HEK293 (cell line): Measurements from ENCODE around the gene DCPS.

Source experiments
- CTCF ChIA-PET: fragments of 350-600 bp; formaldehyde crosslinking; extraction: SDS; loops from one replicate; lab custom pipeline; 2021; ENCODE audit warnings: antibody characterized with exemption; lab: Yijun Ruan, JAX
- POLR2A ChIA-PET: fragments of 300-600 bp; formaldehyde crosslinking; extraction: SDS; loops from one replicate; lab custom pipeline; 2020; ENCODE audit warnings: antibody characterized with exemption, inconsistent platforms; lab: Yijun Ruan, JAX
- H3K27ac ChIP-seq: fragments of 200-500 bp; sonication (Bioruptor generic); 2 replicates; pipeline ENCODE4 v1.5.1; 2014; ENCODE audit warnings: low read depth, low read length, control low read depth, inconsistent platforms; ENCODE audit errors: extremely low read depth
- H3K36me3 ChIP-seq, 2 experiments: fragments of 200-500 bp in 1 of 2; sonication (Bioruptor generic) in 1 of 2; 1 replicate in 1 of 2; 2 replicates in 1 of 2; pipeline ENCODE4 v1.5.1; 2014 to 2017; ENCODE audit warnings: inconsistent platforms in 2 of 2, low read length in 2 of 2; ENCODE audit not compliant: control insufficient read depth in 2 of 2, insufficient read depth in 1 of 2
- H3K4me1 ChIP-seq: fragments of 200-500 bp; sonication (Bioruptor generic); 2 replicates; pipeline ENCODE4 v1.5.1; 2014; ENCODE audit warnings: mild to moderate bottlenecking, low read length, inconsistent platforms; ENCODE audit not compliant: control insufficient read depth, insufficient read depth
- H3K4me3 ChIP-seq: 2 replicates; pipeline ENCODE4 v1.5.1; 2011; ENCODE audit warnings: low read depth, mild to moderate bottlenecking, control low read depth, low read length, moderate library complexity
- H3K9me3 ChIP-seq: fragments of 200-500 bp; sonication (Bioruptor generic); 2 replicates; pipeline ENCODE4 v1.5.1; 2014; ENCODE audit warnings: low read depth, low read length, inconsistent platforms; ENCODE audit not compliant: control insufficient read depth, insufficient read depth
- BCL11A ChIP-seq: fragments of 450-650 bp; formaldehyde crosslinking; IDR thresholded peaks from 2 replicates; pipeline ENCODE4 v1.5.1; 2016; ENCODE audit warnings: low read depth, missing biosample characterization, missing genetic modification characterization
- ZIC2 ChIP-seq: fragments of 450-650 bp; formaldehyde crosslinking; IDR thresholded peaks from 2 replicates; pipeline ENCODE4 v1.5.1; 2016; ENCODE audit warnings: missing biosample characterization, missing genetic modification characterization
- ZNF114 ChIP-seq: fragments of 450-650 bp; formaldehyde crosslinking; IDR thresholded peaks from 2 replicates; pipeline ENCODE4 v1.5.0; 2017; ENCODE audit warnings: missing biosample characterization, missing genetic modification characterization
- ZNF175 ChIP-seq: fragments of 450-650 bp; formaldehyde crosslinking; IDR thresholded peaks from 2 replicates; pipeline ENCODE4 v1.5.1; 2016; ENCODE audit warnings: missing biosample characterization, missing genetic modification characterization
- ZNF221 ChIP-seq: fragments of 450-650 bp; formaldehyde crosslinking; IDR thresholded peaks from 2 replicates; pipeline ENCODE4 v1.5.1; 2017; ENCODE audit warnings: missing biosample characterization, missing genetic modification characterization, borderline replicate concordance
- ZNF404 ChIP-seq: fragments of 450-650 bp; formaldehyde crosslinking; IDR thresholded peaks from 2 replicates; pipeline ENCODE4 v1.5.1; 2017; ENCODE audit warnings: missing biosample characterization, missing genetic modification characterization
- ZNF433 ChIP-seq: fragments of 450-650 bp; formaldehyde crosslinking; IDR thresholded peaks from 2 replicates; pipeline ENCODE4 v1.5.1; 2016; ENCODE audit warnings: missing biosample characterization, missing genetic modification characterization, low read depth
- ZNF473 ChIP-seq: fragments of 450-650 bp; formaldehyde crosslinking; IDR thresholded peaks from 2 replicates; pipeline ENCODE4 v1.5.1; 2017; ENCODE audit warnings: missing biosample characterization, missing genetic modification characterization
- ZNF501 ChIP-seq: fragments of 450-650 bp; formaldehyde crosslinking; IDR thresholded peaks from 2 replicates; pipeline ENCODE4 v1.5.1; 2016; ENCODE audit warnings: missing biosample characterization, missing genetic modification characterization
- ZNF621 ChIP-seq: fragments of 450-650 bp; formaldehyde crosslinking; IDR thresholded peaks from 2 replicates; pipeline ENCODE4 v1.5.1; 2017; ENCODE audit warnings: missing biosample characterization, missing genetic modification characterization
- ZNF624 ChIP-seq: fragments of 450-650 bp; formaldehyde crosslinking; IDR thresholded peaks from 2 replicates; pipeline ENCODE4 v1.5.1; 2017; ENCODE audit warnings: missing biosample characterization, missing genetic modification characterization
- ZNF707 ChIP-seq: fragments of 450-650 bp; formaldehyde crosslinking; IDR thresholded peaks from 2 replicates; pipeline ENCODE4 v1.5.1; 2016; ENCODE audit warnings: missing biosample characterization, missing genetic modification characterization
- TF ChIP-seq, protein P1 (sequence below): fragments of 450-650 bp; formaldehyde crosslinking; IDR thresholded peaks from 2 replicates; pipeline ENCODE4 v1.5.1; 2016; ENCODE audit warnings: missing biosample characterization, missing genetic modification characterization
- TF ChIP-seq, protein P2 (sequence below): fragments of 450-650 bp; formaldehyde crosslinking; IDR thresholded peaks from 2 replicates; pipeline ENCODE4 v1.5.1; 2016; ENCODE audit warnings: missing biosample characterization, missing genetic modification characterization
- TF ChIP-seq, protein P3 (sequence below): fragments of 450-650 bp; formaldehyde crosslinking; IDR thresholded peaks from 2 replicates; pipeline ENCODE4 v1.5.1; 2016; ENCODE audit warnings: missing biosample characterization, missing genetic modification characterization
- TF ChIP-seq, protein P4 (sequence below): IDR thresholded peaks from 2 replicates; pipeline ENCODE4 v1.6.1; 2011; ENCODE audit warnings: mild to moderate bottlenecking, low read depth, low read length, borderline replicate concordance
- TF ChIP-seq, protein P5 (sequence below): fragments of 450-650 bp; formaldehyde crosslinking; IDR thresholded peaks from 2 replicates; pipeline ENCODE4 v1.5.1; 2016; ENCODE audit warnings: missing biosample characterization, missing genetic modification characterization
- TF ChIP-seq, protein P6 (sequence below): fragments of 450-650 bp; formaldehyde crosslinking; IDR thresholded peaks from 2 replicates; pipeline ENCODE4 v1.5.1; 2016; ENCODE audit warnings: missing biosample characterization, missing genetic modification characterization, low read depth

DCPS gene

DNA sequence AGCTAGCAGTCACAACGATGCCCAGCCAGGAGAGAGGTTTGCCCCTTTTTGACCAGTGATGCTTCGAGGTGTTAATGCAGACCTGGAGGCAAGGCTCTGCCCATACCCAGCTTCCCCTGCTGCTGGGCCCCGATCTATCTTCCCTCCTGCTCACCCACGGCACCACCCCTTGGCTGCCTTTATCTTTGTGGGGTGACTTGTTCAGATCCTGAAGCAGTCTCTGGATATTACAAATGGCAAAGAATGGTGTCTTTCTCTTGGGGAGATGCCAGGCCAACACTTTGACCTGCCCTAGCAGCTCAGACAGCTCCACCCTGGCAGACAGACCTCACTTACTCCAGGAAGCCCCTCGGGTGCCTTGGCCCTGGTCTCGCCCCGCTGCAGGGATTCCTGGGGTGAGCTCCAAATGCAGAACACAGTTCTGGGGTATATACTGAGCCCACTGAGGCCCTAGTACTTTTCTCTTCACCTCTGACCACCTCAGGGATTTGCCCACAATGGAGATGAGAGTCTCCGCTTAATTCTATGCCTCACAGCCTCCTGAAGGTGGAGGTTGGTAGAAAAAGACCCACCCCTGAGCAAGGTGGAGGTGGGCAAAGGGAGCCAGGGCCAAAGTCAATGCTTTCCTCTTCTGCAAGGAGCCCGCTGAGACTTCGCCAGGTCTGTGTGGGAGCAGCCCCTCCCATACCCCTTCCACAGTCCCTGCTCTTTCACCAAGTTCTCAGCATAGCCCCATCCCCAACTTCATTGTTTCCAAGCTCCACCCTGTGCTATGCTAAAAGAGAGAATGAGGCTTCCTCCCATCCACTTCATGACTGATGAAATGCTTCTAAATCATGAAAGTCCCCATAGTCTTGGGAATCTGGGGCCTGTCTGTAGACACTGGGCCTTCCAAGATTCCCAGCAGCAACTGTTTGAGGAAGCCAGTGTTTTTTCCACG, 40.6 kb downstream of the DCPS start:
- ChIA-PET CTCF (interaction anchor here (0.6 kb wide), 1 partner anchor 1478 kb away, joined by 3 read pairs; no protein-coding TSS in a partner anchor), POLR2A (no interaction called here)
- H3K27ac ChIP-seq: no peak overlapping the region
- H3K4me1 ChIP-seq: no peaks in the 10 kb centered on the region
- H3K9me3 ChIP-seq: no peaks in the 10 kb centered on the region
- H3K36me3 ChIP-seq: peaks cover 0 to 5% of the 10 kb centered on the region in 2 experiments; a peak in 1 of 3 replicates
- H3K4me3 ChIP-seq: no peak overlapping the region
- TF ChIP-seq ZNF114 (tag by site-specific recombination) (no peak), ZNF221 (tag by site-specific recombination) (no peak), ZNF473 (tag by site-specific recombination) (no peak), ZIC2 (tag by site-specific recombination) (no peak), ZNF501 (tag by site-specific recombination) (no peak), ZNF175 (tag by site-specific recombination) (no peak), ZNF707 (tag by site-specific recombination) (no peak), BCL11A (no peak), ZNF624 (tag by site-specific recombination) (no peak), ZNF621 (tag by site-specific recombination) (no peak), ZNF404 (tag by site-specific recombination) (no peak), ZNF433 (tag by site-specific recombination) (no peak)
- TF ChIP-seq, protein P1, sequence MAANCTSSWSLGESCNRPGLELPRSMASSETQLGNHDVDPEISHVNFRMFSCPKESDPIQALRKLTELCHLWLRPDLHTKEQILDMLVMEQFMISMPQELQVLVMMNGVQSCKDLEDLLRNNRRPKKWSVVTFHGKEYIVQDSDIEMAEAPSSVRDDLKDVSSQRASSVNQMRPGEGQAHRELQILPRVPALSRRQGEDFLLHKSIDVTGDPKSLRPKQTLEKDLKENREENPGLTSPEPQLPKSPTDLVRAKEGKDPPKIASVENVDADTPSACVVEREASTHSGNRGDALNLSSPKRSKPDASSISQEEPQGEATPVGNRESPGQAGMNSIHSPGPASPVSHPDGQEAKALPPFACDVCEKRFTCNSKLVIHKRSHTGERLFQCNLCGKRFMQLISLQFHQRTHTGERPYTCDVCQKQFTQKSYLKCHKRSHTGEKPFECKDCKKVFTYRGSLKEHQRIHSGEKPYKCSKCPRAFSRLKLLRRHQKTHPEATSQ (tag by site-specific recombination): no peak
- TF ChIP-seq, protein P2, sequence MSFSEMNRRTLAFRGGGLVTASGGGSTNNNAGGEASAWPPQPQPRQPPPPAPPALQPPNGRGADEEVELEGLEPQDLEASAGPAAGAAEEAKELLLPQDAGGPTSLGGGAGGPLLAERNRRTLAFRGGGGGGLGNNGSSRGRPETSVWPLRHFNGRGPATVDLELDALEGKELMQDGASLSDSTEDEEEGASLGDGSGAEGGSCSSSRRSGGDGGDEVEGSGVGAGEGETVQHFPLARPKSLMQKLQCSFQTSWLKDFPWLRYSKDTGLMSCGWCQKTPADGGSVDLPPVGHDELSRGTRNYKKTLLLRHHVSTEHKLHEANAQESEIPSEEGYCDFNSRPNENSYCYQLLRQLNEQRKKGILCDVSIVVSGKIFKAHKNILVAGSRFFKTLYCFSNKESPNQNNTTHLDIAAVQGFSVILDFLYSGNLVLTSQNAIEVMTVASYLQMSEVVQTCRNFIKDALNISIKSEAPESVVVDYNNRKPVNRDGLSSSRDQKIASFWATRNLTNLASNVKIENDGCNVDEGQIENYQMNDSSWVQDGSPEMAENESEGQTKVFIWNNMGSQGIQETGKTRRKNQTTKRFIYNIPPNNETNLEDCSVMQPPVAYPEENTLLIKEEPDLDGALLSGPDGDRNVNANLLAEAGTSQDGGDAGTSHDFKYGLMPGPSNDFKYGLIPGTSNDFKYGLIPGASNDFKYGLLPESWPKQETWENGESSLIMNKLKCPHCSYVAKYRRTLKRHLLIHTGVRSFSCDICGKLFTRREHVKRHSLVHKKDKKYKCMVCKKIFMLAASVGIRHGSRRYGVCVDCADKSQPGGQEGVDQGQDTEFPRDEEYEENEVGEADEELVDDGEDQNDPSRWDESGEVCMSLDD: no peak
- TF ChIP-seq, protein P3, sequence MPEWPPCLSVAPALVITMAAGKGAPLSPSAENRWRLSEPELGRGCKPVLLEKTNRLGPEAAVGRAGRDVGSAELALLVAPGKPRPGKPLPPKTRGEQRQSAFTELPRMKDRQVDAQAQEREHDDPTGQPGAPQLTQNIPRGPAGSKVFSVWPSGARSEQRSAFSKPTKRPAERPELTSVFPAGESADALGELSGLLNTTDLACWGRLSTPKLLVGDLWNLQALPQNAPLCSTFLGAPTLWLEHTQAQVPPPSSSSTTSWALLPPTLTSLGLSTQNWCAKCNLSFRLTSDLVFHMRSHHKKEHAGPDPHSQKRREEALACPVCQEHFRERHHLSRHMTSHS (tag by site-specific recombination): no peak
- TF ChIP-seq, protein P4, sequence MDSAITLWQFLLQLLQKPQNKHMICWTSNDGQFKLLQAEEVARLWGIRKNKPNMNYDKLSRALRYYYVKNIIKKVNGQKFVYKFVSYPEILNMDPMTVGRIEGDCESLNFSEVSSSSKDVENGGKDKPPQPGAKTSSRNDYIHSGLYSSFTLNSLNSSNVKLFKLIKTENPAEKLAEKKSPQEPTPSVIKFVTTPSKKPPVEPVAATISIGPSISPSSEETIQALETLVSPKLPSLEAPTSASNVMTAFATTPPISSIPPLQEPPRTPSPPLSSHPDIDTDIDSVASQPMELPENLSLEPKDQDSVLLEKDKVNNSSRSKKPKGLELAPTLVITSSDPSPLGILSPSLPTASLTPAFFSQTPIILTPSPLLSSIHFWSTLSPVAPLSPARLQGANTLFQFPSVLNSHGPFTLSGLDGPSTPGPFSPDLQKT: no peak
- TF ChIP-seq, protein P5, sequence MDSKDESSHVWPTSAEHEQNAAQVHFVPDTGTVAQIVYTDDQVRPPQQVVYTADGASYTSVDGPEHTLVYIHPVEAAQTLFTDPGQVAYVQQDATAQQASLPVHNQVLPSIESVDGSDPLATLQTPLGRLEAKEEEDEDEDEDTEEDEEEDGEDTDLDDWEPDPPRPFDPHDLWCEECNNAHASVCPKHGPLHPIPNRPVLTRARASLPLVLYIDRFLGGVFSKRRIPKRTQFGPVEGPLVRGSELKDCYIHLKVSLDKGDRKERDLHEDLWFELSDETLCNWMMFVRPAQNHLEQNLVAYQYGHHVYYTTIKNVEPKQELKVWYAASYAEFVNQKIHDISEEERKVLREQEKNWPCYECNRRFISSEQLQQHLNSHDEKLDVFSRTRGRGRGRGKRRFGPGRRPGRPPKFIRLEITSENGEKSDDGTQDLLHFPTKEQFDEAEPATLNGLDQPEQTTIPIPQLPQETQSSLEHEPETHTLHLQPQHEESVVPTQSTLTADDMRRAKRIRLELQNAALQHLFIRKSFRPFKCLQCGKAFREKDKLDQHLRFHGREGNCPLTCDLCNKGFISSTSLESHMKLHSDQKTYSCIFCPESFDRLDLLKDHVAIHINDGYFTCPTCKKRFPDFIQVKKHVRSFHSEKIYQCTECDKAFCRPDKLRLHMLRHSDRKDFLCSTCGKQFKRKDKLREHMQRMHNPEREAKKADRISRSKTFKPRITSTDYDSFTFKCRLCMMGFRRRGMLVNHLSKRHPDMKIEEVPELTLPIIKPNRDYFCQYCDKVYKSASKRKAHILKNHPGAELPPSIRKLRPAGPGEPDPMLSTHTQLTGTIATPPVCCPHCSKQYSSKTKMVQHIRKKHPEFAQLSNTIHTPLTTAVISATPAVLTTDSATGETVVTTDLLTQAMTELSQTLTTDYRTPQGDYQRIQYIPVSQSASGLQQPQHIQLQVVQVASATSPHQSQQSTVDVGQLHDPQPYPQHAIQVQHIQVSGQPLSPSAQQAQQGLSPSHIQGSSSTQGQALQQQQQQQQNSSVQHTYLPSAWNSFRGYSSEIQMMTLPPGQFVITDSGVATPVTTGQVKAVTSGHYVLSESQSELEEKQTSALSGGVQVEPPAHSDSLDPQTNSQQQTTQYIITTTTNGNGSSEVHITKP (tag by site-specific recombination): no peak
- TF ChIP-seq, protein P6, sequence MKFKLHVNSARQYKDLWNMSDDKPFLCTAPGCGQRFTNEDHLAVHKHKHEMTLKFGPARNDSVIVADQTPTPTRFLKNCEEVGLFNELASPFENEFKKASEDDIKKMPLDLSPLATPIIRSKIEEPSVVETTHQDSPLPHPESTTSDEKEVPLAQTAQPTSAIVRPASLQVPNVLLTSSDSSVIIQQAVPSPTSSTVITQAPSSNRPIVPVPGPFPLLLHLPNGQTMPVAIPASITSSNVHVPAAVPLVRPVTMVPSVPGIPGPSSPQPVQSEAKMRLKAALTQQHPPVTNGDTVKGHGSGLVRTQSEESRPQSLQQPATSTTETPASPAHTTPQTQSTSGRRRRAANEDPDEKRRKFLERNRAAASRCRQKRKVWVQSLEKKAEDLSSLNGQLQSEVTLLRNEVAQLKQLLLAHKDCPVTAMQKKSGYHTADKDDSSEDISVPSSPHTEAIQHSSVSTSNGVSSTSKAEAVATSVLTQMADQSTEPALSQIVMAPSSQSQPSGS (tag by site-specific recombination): no peak
